T-cell (primary cell): Measurements from ENCODE around the gene SMPD3. TPM values are rescaled to one million over a fixed set of nuclear protein-coding genes. Genes with fewer than 3 reads are reported as not detected.

ENCODE experiments used
- ATAC-seq, 4 experiments: fragments of 200-7000 bp in 3 of 4; fragments of 150-1000 bp in 1 of 4; cut with Tn5 transposase; replicated peaks in 1 of 4; 1 replicate in 3 of 4; 2 replicates in 1 of 4; pipeline ENCODE4 v1.10.0; 2021; ENCODE audit warnings: moderate library complexity in 3 of 4, mild to moderate bottlenecking in 2 of 4, moderate number of reproducible peaks in 1 of 4
- CTCF ChIA-PET, 2 donors: fragments of 300-600 bp; sonication (Branson Sonifier 250); formaldehyde crosslinking; loops; one replicate each; lab custom pipeline; 2022; ENCODE audit warnings: antibody characterized with exemption in 2 of 2; lab: Charles Lee
- POLR2A ChIA-PET, 2 donors: fragments of 300-600 bp; sonication (Branson Sonifier 250); formaldehyde crosslinking; loops; one replicate each; lab custom pipeline; 2022; ENCODE audit warnings: antibody characterized with exemption in 2 of 2; lab: Charles Lee
- DNase-seq, 35 experiments: peaks; one replicate each; pipeline versions ENCODE4 v3.0.0 to v3.0.0-alpha.2; 2013 to 2023
- H3K27ac ChIP-seq: one replicate; pipeline ENCODE4 v1.5.1; 2013; ENCODE audit warnings: low read length
- H3K27me3 ChIP-seq, 2 experiments: replicated peaks in 1 of 2; 1 replicate in 1 of 2; 2 replicates in 1 of 2; pipeline versions ENCODE4 v1.6.1 to v1.7.0; 2013; ENCODE audit warnings: low read length in 1 of 2, mixed read lengths in 1 of 2; ENCODE audit not compliant: control insufficient read depth in 2 of 2, insufficient read depth in 2 of 2; ENCODE audit errors: extremely low read depth in 1 of 2
- H3K36me3 ChIP-seq, 2 donors: 1 replicate in 1 of 2; 2 replicates in 1 of 2; pipeline versions ENCODE4 v1.6.1 to v1.7.0; 2013; ENCODE audit warnings: low read length in 1 of 2; ENCODE audit not compliant: control insufficient read depth in 2 of 2, insufficient read depth in 1 of 2; ENCODE audit errors: extremely low read depth in 1 of 2
- H3K4me1 ChIP-seq, 2 experiments: 1 replicate in 1 of 2; 2 replicates in 1 of 2; pipeline versions ENCODE4 v1.6.1 to v1.7.0; 2013; ENCODE audit warnings: low read length in 2 of 2, mixed read lengths in 1 of 2; ENCODE audit not compliant: insufficient read depth in 2 of 2, control insufficient read depth in 1 of 2; ENCODE audit errors: extremely low read depth in 1 of 2
- H3K4me3 ChIP-seq, 2 donors: 1 replicate in 1 of 2; 2 replicates in 1 of 2; pipeline versions ENCODE4 v1.5.1 to v1.7.0; 2013; ENCODE audit warnings: mild to moderate bottlenecking in 2 of 2, low read length in 1 of 2, moderate library complexity in 1 of 2; ENCODE audit not compliant: control insufficient read depth in 1 of 2; ENCODE audit errors: extremely low read depth in 1 of 2
- H3K9me3 ChIP-seq: 2 replicates; pipeline ENCODE4 v1.7.0; 2013
- H3K27ac Mint-ChIP-seq, 2 donors: one replicate each; pipeline ENCODE4 v1.8.0; 2020 to 2021; ENCODE audit warnings: mild to moderate bottlenecking in 2 of 2, mixed read lengths in 2 of 2
- H3K27me3 Mint-ChIP-seq, 2 donors: one replicate each; pipeline ENCODE4 v1.8.0; 2021 to 2022; ENCODE audit warnings: mixed read lengths in 2 of 2
- H3K36me3 Mint-ChIP-seq: one replicate; pipeline ENCODE4 v1.8.0; 2021; ENCODE audit warnings: mixed read lengths
- H3K4me1 Mint-ChIP-seq, 3 donors: one replicate each; pipeline ENCODE4 v1.8.0; 2020 to 2022; ENCODE audit warnings: mixed read lengths in 3 of 3, mild to moderate bottlenecking in 1 of 3
- H3K4me3 Mint-ChIP-seq, 3 donors: one replicate each; pipeline ENCODE4 v1.8.0; 2020 to 2022; ENCODE audit warnings: mild to moderate bottlenecking in 3 of 3, mixed read lengths in 3 of 3, moderate library complexity in 3 of 3
- H3K9me3 Mint-ChIP-seq, 3 donors: one replicate each; pipeline ENCODE4 v1.8.0; 2020 to 2022; ENCODE audit warnings: mixed read lengths in 3 of 3
- WGBS: methylation state at CpG from one replicate; pipeline ENCODE4 v1.1.5; 2013; ENCODE audit warnings: missing lambda C conversion rate; ENCODE audit not compliant: insufficient coverage; 5-methylcytosine and 5-hydroxymethylcytosine counted together
- total RNA-seq, 35 experiments: library from RNA in 6 of 35; stranded (reverse) in 6 of 35; fragments of 120-200 nt in 1 of 35; gene quantifications; one replicate each; pipeline versions ENCODE4 v1.2.1 to v1.2.4 and lab custom pipeline; 2013 to 2026

The SMPD3 gene
- total RNA-seq, 5 donors from 2014 or later (not counting 1 experiment from before 2014, with no cell fraction given) = 0.93 to 2.3 (median 1.7) TPM

DNA sequence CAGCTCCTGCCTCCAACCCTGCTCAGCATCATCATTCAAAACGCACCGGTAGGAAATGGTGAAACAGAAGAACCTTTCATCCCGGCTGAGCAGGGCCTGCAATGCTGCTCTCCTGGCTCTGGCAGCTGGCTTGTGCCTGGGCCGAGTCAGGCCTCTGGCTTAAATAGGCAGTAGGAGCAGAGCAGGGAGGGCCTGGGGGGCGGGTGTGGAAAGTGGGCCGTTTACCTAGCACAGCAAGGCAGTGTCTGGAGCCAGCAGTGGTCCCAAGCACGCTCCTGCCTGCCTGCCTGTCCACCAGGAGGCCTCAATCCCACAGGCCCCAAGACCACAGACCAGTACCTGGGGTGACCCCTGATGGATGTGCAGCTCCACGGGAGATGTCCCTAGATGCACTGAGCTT is 59.3 kb downstream of the SMPD3 start:
- DNase-seq (no peak), ATAC-seq (no peak)
- no peaks in the 10 kb centered on the region for H3K36me3 ChIP-seq
- Mint-ChIP-seq H3K9me3 (no peaks in the 10 kb centered on the region), H3K36me3 (no peaks in the 10 kb centered on the region), H3K27me3 (no peaks in the 10 kb centered on the region), H3K4me1 (peaks cover 0 to 13% (median 5%) of the 10 kb centered on the region in 3 donors), H3K27ac (no peak overlapping the region), H3K4me3 (no peak overlapping the region)
- WGBS = 82% methylated on average over 6 of the region's 8 CpGs
- peaks cover 0 to 8% of the 10 kb centered on the region in 2 experiments for H3K4me1 ChIP-seq
- POLR2A ChIA-PET = no interaction called here
- CTCF ChIA-PET = interaction anchor here in 1 of 2 donors (1.1 kb wide), 1 partner anchor 9 kb away, joined by 3 read pairs; no protein-coding TSS in a partner anchor
- H3K9me3 ChIP-seq = no peaks in the 10 kb centered on the region
- no peak overlapping the region for H3K27ac ChIP-seq
- no peak overlapping the region for H3K4me3 ChIP-seq
- no peaks in the 10 kb centered on the region for H3K27me3 ChIP-seq

DNA sequence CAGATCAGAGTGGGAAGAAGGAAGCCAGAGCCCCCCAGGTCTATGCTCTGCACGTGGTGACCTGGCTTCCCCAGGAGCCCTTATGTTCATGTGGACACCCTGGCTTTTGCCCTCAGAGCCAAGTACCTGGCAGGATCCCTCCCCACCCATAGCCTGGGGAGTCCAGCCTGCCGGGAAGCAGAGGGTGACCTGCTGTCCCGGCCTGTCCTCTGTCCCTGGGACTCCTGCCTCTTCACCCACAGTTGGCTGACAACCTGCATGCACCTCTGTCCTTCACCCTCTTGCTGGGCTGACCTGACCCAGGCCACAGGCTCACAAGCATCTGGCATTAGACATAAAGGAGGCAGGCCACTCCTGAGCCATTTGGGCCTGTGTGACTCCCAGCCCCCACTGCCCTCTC is 60.2 kb downstream of the SMPD3 start:
- CTCF ChIA-PET = interaction anchor here in 1 of 2 donors (0.6 kb wide), 1 partner anchor 9 kb away, joined by 3 read pairs; no protein-coding TSS in a partner anchor
- H3K4me3 ChIP-seq = no peak overlapping the region
- H3K9me3 ChIP-seq = no peaks in the 10 kb centered on the region

DNA sequence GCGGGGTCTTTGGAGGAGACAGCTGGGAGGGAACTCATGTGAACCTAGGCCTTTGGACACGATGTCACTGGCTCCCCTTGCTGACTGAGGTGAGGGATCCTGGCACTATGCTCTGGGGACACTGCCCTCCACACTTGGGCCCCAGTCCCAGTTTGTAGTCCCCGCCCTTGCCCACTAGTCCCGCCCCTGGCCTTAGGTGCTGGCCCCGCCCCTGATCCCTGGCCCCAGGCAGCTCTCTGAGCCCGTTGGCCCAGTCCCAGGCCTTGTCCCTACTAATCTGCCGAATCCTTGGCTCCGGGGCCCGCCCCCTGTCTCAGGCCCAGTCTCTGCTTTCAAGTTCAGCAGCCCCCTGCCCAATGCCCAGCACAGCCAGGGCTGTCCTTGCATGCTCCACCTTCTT is 61.0 kb downstream of the SMPD3 start:
- Mint-ChIP-seq H3K9me3 (no peaks in the 10 kb centered on the region), H3K4me3 (no peak overlapping the region), H3K36me3 (no peaks in the 10 kb centered on the region), H3K4me1 (peaks cover 4 to 23% (median 14%) of the 10 kb centered on the region in 3 donors), H3K27ac (no peak overlapping the region), H3K27me3 (no peaks in the 10 kb centered on the region)
- Histone ChIP-seq H3K27ac (no peak overlapping the region), H3K9me3 (no peaks in the 10 kb centered on the region), H3K4me3 (no peak overlapping the region), H3K27me3 (no peaks in the 10 kb centered on the region), H3K36me3 (no peaks in the 10 kb centered on the region), H3K4me1 (peaks cover 0 to 11% of the 10 kb centered on the region in 2 experiments)
- 84% methylated on average over 9 of the region's 9 CpGs for WGBS
- no peak for DNase-seq
- POLR2A ChIA-PET = no interaction called here
- no peak for ATAC-seq
- CTCF ChIA-PET = no interaction called here

More for the DNA sequence above, 60.2 kb downstream of the SMPD3 start:
- Histone ChIP-seq H3K36me3 (no peaks in the 10 kb centered on the region), H3K27me3 (no peaks in the 10 kb centered on the region), H3K4me1 (peaks cover 0 to 11% of the 10 kb centered on the region in 2 experiments), H3K27ac (no peak overlapping the region)
- WGBS = 61% methylated on average over 3 of the region's 3 CpGs
- no peak overlapping the region for H3K27ac Mint-ChIP-seq
- H3K27me3 Mint-ChIP-seq = no peaks in the 10 kb centered on the region
- POLR2A ChIA-PET = no interaction called here
- no peak for ATAC-seq
- H3K9me3 Mint-ChIP-seq = no peaks in the 10 kb centered on the region
- DNase-seq = no peak
- no peaks in the 10 kb centered on the region for H3K36me3 Mint-ChIP-seq
- H3K4me1 Mint-ChIP-seq = peaks cover 4 to 21% (median 12%) of the 10 kb centered on the region in 3 donors
- H3K4me3 Mint-ChIP-seq = no peak overlapping the region

DNA sequence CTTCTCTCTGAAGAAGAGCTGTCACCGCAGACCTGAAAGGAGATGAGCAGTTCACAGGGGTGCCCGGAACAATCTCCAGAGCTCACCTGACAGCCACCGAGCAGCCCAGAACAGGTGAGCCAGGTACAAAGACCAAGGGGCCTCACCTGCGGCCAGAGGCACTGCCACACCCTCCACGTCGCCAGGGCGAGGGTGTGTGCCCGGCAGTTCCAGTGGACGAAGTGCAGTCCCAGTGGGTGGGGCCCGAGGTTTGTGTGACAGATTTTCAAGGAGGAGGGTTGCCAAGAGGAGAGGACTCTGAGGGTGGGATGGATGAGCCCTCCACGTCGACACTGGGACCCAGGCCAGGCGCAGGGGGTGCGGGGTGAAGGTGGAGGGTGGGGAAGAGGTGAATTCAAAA is 61.7 kb downstream of the SMPD3 start:
- no peaks in the 10 kb centered on the region for H3K27me3 Mint-ChIP-seq
- Histone ChIP-seq H3K4me3 (no peak overlapping the region), H3K27ac (no peak overlapping the region), H3K27me3 (no peaks in the 10 kb centered on the region), H3K9me3 (no peaks in the 10 kb centered on the region), H3K36me3 (no peaks in the 10 kb centered on the region), H3K4me1 (peaks cover 0 to 11% of the 10 kb centered on the region in 2 experiments)
- no peak for ATAC-seq
- no peak overlapping the region for H3K27ac Mint-ChIP-seq
- no peaks in the 10 kb centered on the region for H3K9me3 Mint-ChIP-seq
- CTCF ChIA-PET = no interaction called here
- 93% methylated on average over 14 of the region's 14 CpGs for WGBS
- H3K36me3 Mint-ChIP-seq = no peaks in the 10 kb centered on the region
- no peak for DNase-seq
- peaks cover 4 to 30% (median 21%) of the 10 kb centered on the region in 3 donors for H3K4me1 Mint-ChIP-seq
- POLR2A ChIA-PET = no interaction called here
- H3K4me3 Mint-ChIP-seq = no peak overlapping the region

DNA sequence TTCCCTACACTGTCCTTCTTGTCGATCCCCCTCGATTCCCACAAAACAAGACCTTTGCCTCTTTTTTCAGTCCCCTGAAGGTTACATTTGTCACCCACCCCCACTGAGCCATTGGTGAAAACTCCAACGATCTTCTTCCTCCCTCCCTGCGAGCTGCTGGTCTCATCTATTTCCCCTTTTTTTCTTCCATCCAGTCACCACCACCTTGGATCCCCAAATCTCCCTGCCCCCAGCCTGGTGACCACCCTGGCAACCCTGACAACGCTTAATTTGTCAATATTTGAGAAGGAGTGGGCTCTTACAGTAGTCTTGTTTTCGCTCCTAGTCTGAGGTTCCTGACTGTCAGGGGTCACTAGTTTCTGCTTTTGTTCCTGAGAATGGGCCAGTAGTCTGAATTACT is 62.9 kb downstream of the SMPD3 start:
- Mint-ChIP-seq H3K36me3 (no peaks in the 10 kb centered on the region), H3K27me3 (no peaks in the 10 kb centered on the region), H3K4me1 (peaks cover 4 to 36% (median 27%) of the 10 kb centered on the region in 3 donors), H3K4me3 (no peak overlapping the region), H3K9me3 (no peaks in the 10 kb centered on the region), H3K27ac (no peak overlapping the region)
- Histone ChIP-seq H3K9me3 (no peaks in the 10 kb centered on the region), H3K27me3 (no peaks in the 10 kb centered on the region), H3K27ac (no peak overlapping the region), H3K4me3 (no peak overlapping the region), H3K4me1 (peaks cover 0 to 12% of the 10 kb centered on the region in 2 experiments), H3K36me3 (no peaks in the 10 kb centered on the region)
- 71% methylated on average over 5 of the region's 6 CpGs for WGBS
- DNase-seq (no peak), ATAC-seq (no peak)
- POLR2A ChIA-PET = no interaction called here
- CTCF ChIA-PET = interaction anchor here in 1 of 2 donors (0.7 kb wide), 1 partner anchor 126 kb away, joined by 3 read pairs; no protein-coding TSS in a partner anchor

DNA sequence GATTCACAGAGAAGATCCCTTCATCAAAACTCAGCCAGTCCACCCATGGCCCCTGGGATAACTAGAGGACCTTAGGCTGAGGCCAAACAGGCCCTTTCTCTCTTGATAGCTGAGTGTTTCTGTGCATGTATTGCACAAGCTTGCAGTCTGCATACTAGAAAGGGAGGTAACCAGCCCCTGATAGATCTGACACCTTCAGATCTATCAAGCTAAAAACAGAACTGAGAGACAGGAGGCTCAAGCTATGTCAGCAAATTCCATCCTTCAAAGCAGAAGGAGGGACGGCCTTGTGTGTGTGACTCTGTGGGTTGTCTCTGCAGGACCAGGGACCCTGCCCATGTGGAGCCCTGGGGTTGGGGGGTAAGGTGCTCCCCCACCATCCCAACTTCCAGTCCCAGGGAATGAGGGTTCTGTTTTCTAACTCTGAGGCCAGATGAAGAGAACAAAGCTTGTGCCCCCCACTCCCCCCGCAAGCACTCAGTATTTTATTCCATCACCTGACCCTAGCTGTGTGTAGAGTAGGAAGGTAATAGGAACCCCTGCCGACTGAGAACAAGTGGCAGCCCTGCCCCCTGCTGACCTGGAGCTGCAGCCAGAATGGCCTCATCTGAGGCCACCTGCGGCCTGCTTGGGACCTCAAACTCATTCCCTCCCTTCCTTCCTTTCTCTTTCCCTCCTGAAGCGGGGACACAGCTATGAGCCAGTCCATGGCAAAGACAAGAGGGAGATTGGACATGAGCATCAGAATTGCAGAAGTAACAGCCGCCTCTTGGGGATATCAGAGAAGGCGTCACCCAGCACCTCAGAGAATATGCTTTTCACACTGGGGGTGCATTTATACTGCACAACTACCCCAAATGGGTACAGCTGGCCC is 63.8 kb downstream of the SMPD3 start:
- Mint-ChIP-seq H3K27ac (no peak overlapping the region), H3K4me1 (peaks cover 10 to 45% (median 34%) of the 10 kb centered on the region in 3 donors), H3K9me3 (no peaks in the 10 kb centered on the region), H3K4me3 (no peak overlapping the region), H3K27me3 (no peaks in the 10 kb centered on the region), H3K36me3 (no peaks in the 10 kb centered on the region)
- Histone ChIP-seq H3K4me1 (peaks cover 3 to 21% of the 10 kb centered on the region in 2 experiments), H3K36me3 (no peaks in the 10 kb centered on the region), H3K4me3 (no peak overlapping the region), H3K27me3 (no peaks in the 10 kb centered on the region), H3K27ac (no peak overlapping the region), H3K9me3 (no peaks in the 10 kb centered on the region)
- no peak for ATAC-seq
- 80% methylated on average over 2 of the region's 7 CpGs for WGBS
- ChIA-PET POLR2A (interaction anchor here in 1 of 2 donors (0.6 kb wide), 1 partner anchor 1083 kb away, joined by 3 read pairs; no protein-coding TSS in a partner anchor), CTCF (no interaction called here)
- no peak for DNase-seq
